LNCaP clone FGC (cell line): ENCODE measurements around the gene PRSS8.
"Not testable (repeated sequence)": the region's sequence is repeated elsewhere in the genome, so short reads cannot be mapped to it uniquely, and the experiment has no call there.

Experiments used
- DNase-seq: peaks from one replicate; pipeline ENCODE4 v3.0.0-alpha.2; 2011; ENCODE audit warnings: low read depth
- H3K4me3 ChIP-seq: 2 replicates; pipeline ENCODE4 v1.5.1; 2011; ENCODE audit warnings: mild to moderate bottlenecking, low read depth, low read length, control low read depth
- CTCF ChIP-seq: IDR thresholded peaks from 2 replicates; pipeline ENCODE4 v1.5.1; 2012; ENCODE audit warnings: mild to moderate bottlenecking; ENCODE audit not compliant: control insufficient read depth, insufficient read depth; ENCODE audit errors: extremely low read depth

Gene PRSS8

GRCh38 chr16:31179219-31179746, 43.8 kb upstream of the PRSS8 start:
- H3K4me3 ChIP-seq: peak overlapping the region; percentile 94
- TF ChIP-seq CTCF: no peak
- DNase-seq: no peak

- H3K4me3 ChIP-seq: no peak overlapping the region
- no peak for DNase-seq
- no peak for TF ChIP-seq CTCF
These were observed 41.6 kb upstream of the PRSS8 start for GRCh38 chr16:31177136-31177535.

GRCh38 chr16:31170048-31170447, 34.5 kb upstream of the PRSS8 start:
- not testable (repeated sequence) for H3K4me3 ChIP-seq, DNase-seq

GRCh38 chr16:31168848-31169247, 33.3 kb upstream of the PRSS8 start:
- DNase-seq: no peak

GRCh38 chr16:31167315-31167714, 31.8 kb upstream of the PRSS8 start:
- no peak for TF ChIP-seq CTCF
- no peak overlapping the region for H3K4me3 ChIP-seq
- no peak for DNase-seq

More at GRCh38 chr16:31168848-31169247, 33.3 kb upstream of the PRSS8 start:
- TF ChIP-seq CTCF: no peak
- no peak overlapping the region for H3K4me3 ChIP-seq

GRCh38 chr16:31157136-31157535, 21.6 kb upstream of the PRSS8 start:
- no peak for DNase-seq
- no peak overlapping the region for H3K4me3 ChIP-seq
- TF ChIP-seq CTCF: no peak

GRCh38 chr16:31150976-31151375, 15.4 kb upstream of the PRSS8 start:
- not testable (repeated sequence) for H3K4me3 ChIP-seq, DNase-seq

- no peak for TF ChIP-seq CTCF
- no peak for DNase-seq
- H3K4me3 ChIP-seq: no peak within 1 kb of the TSS
These were observed 14.7 kb upstream of the PRSS8 start, which contains the start of gene PRSS36 for GRCh38 chr16:31149894-31150890. TSS of gene PRSS36 (minus strand) at chr16:31150066. CDS start at chr16:31150035, 31 bp downstream.
